GM10266 (cell line): ENCODE results near the gene URI1.

Experiments
- DNase-seq: peaks from one replicate; pipeline ENCODE4 v3.0.0; 2012; ENCODE audit errors: extremely low spot score
- CTCF ChIP-seq: IDR thresholded peaks from 2 replicates; pipeline ENCODE4 v1.5.1; 2012; ENCODE audit warnings: mild to moderate bottlenecking, low read depth; ENCODE audit not compliant: control insufficient read depth, insufficient read depth; ENCODE audit errors: missing control alignments

The URI1 gene

GRCh38 chr19:30008169-30008568 lies 66.1 kb downstream of the URI1 start:
- no peak for TF ChIP-seq CTCF
- no peak for DNase-seq

GRCh38 chr19:30009013-30009412 lies 67.0 kb downstream of the URI1 start:
- DNase-seq: no peak
- TF ChIP-seq CTCF: no peak

GRCh38 chr19:30011051-30011578 lies 69.1 kb downstream of the URI1 start:
- DNase-seq: no peak
- no peak for TF ChIP-seq CTCF

GRCh38 chr19:30014770-30015169 lies 72.7 kb downstream of the URI1 start:
- DNase-seq: no peak
- TF ChIP-seq CTCF: no peak

GRCh38 chr19:30017172-30017571 lies 75.1 kb downstream of the URI1 start:
- TF ChIP-seq CTCF: no peak
- DNase-seq: peak; percentile 4

GRCh38 chr19:30020189-30020588 lies 78.2 kb downstream of the URI1 start:
- no peak for TF ChIP-seq CTCF

GRCh38 chr19:30022659-30023058 lies 80.6 kb downstream of the URI1 start:
- no peak for TF ChIP-seq CTCF
- no peak for DNase-seq

More at GRCh38 chr19:30020189-30020588, 78.2 kb downstream of the URI1 start:
- DNase-seq: no peak
